ENCODE results near the gene SRPK3. TPM values are rescaled to one million over a fixed set of nuclear protein-coding genes. Genes with fewer than 3 reads are reported as not detected.

The SRPK3 gene
- polyA plus RNA-seq, 3 donors = 0.01 TPM; not detected in 2

DNA sequence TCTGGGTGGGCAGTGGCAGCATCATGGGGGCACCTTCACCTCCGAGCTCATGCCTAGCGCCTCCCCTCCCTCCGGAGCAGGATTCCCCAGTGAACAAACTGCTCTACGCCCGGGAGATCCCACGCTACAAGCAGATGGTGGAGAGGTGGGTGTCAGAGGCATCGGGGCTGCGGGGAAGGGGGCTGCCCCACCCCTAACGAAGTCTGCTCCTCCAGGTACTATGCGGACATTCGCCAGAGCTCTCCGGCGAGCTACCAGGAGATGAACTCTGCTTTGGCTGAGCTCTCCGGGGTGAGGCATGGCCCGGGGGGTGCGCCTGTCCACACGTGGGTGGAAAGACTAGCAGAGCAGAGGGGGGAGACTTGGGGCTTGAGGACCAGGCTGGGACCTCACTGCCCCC lies 2.7 kb upstream of the SRPK3 start:
- no peak for DNase-seq
- Histone ChIP-seq H4K20me1 (ENCODE audit: insufficient read depth, low read length) (no peaks in the 10 kb centered on the region), H2AFZ (ENCODE audit: insufficient read depth, low read depth, low read length, poor library complexity, severe bottlenecking) (no peak overlapping the region), H3K79me2 (ENCODE audit: insufficient read depth, low read length) (no peaks in the 10 kb centered on the region), H3K9ac (ENCODE audit: insufficient read depth, low read length, poor library complexity, severe bottlenecking) (no peak overlapping the region), H3K4me2 (replicated peaks; ENCODE audit: extremely low read depth, low read length, poor library complexity, severe bottlenecking) (no peak overlapping the region), H3K4me1 (ENCODE audit: control insufficient read depth in 1 of 2, insufficient read depth in 2 of 2, low read length in 2 of 2) (no peaks in the 10 kb centered on the region), H3K4me3 (replicated peaks in 1 of 3; ENCODE audit: low read depth in 2 of 3, low read length in 3 of 3) (no peak overlapping the region), H3K27me3 (ENCODE audit: control insufficient read depth in 2 of 2, insufficient read depth in 2 of 2, low read length in 2 of 2) (peaks cover 0 to 23% of the 10 kb centered on the region in 2 donors), H3K36me3 (replicated peaks in 1 of 2; ENCODE audit: control insufficient read depth in 1 of 2, insufficient read depth in 2 of 2, low read length in 2 of 2) (no peaks in the 10 kb centered on the region), H3K9me3 (replicated peaks in 1 of 2; ENCODE audit: control insufficient read depth in 1 of 2, insufficient read depth in 1 of 2, low read length in 2 of 2) (no peaks in the 10 kb centered on the region), H3K27ac (ENCODE audit: low read depth in 1 of 2, low read length in 2 of 2) (no peak overlapping the region)
- Mint-ChIP-seq H3K4me3 (no peak overlapping the region), H3K27ac (no peak overlapping the region), H3K27me3 (ENCODE audit: low read depth in 3 of 3) (peaks cover 15 to 26% (median 15%) of the 10 kb centered on the region in 3 donors), H3K36me3 (no peaks in the 10 kb centered on the region), H3K9me3 (peaks cover 0 to 13% (median 2%) of the 10 kb centered on the region in 7 donors), H3K4me1 (no peaks in the 10 kb centered on the region)
- TF ChIP-seq CTCF (IDR thresholded peaks at IDR 0.05) = no peak
- 92% methylated on average over 2 of the region's 17 CpGs for WGBS (ENCODE audit: insufficient coverage)
- intact Hi-C loops (cut with micrococcal nuclease) = no loop called here

- H3K9me3 Mint-ChIP-seq = peaks cover 0 to 13% (median 2%) of the 10 kb centered on the region in 7 donors
- no peak for DNase-seq
- Histone ChIP-seq H3K27ac (ENCODE audit: low read depth in 1 of 2, low read length in 2 of 2) (no peak overlapping the region), H3K4me1 (ENCODE audit: control insufficient read depth in 1 of 2, insufficient read depth in 2 of 2, low read length in 2 of 2) (no peaks in the 10 kb centered on the region), H3K4me2 (replicated peaks; ENCODE audit: extremely low read depth, low read length, poor library complexity, severe bottlenecking) (no peak overlapping the region), H3K27me3 (ENCODE audit: control insufficient read depth in 2 of 2, insufficient read depth in 2 of 2, low read length in 2 of 2) (peaks cover 0 to 23% of the 10 kb centered on the region in 2 donors), H3K9ac (ENCODE audit: insufficient read depth, low read length, poor library complexity, severe bottlenecking) (no peak overlapping the region), H3K4me3 (replicated peaks in 1 of 3; ENCODE audit: low read depth in 2 of 3, low read length in 3 of 3) (no peak overlapping the region), H2AFZ (ENCODE audit: insufficient read depth, low read depth, low read length, poor library complexity, severe bottlenecking) (no peak overlapping the region), H3K9me3 (replicated peaks in 1 of 2; ENCODE audit: control insufficient read depth in 1 of 2, insufficient read depth in 1 of 2, low read length in 2 of 2) (no peaks in the 10 kb centered on the region), H3K36me3 (replicated peaks in 1 of 2; ENCODE audit: control insufficient read depth in 1 of 2, insufficient read depth in 2 of 2, low read length in 2 of 2) (no peaks in the 10 kb centered on the region), H4K20me1 (ENCODE audit: insufficient read depth, low read length) (no peaks in the 10 kb centered on the region), H3K79me2 (ENCODE audit: insufficient read depth, low read length) (no peaks in the 10 kb centered on the region)
- peaks cover 15 to 26% (median 18%) of the 10 kb centered on the region in 3 donors for H3K27me3 Mint-ChIP-seq (ENCODE audit: low read depth in 3 of 3)
- H3K36me3 Mint-ChIP-seq = no peaks in the 10 kb centered on the region
- no peaks in the 10 kb centered on the region for H3K4me1 Mint-ChIP-seq
- WGBS (ENCODE audit: insufficient coverage) = 96% methylated on average over 5 of the region's 16 CpGs
- no peak overlapping the region for H3K4me3 Mint-ChIP-seq
- no peak for TF ChIP-seq CTCF (IDR thresholded peaks at IDR 0.05)
- no peak overlapping the region for H3K27ac Mint-ChIP-seq
- intact Hi-C loops (cut with micrococcal nuclease) = no loop called here
Measured at GRCh38 chrX:153778684-153779101, 2.1 kb upstream of the SRPK3 start.

All from CD14-positive monocyte (primary cell).